GM21619 (cell line): ENCODE measurements around the gene STYX.

ENCODE experiments used
- ATAC-seq: cut with Tn5 transposase; IDR thresholded peaks from one replicate; pipeline ENCODE4 v1.9.1; 2021; ENCODE audit not compliant: unreplicated experiment

The STYX gene

GRCh38 chr14:52783206-52783605, 53.2 kb downstream of the STYX start:
- ATAC-seq, result no peak

- ATAC-seq, result no peak
Observed at GRCh38 chr14:52786887-52787286, 56.9 kb downstream of the STYX start.

- no peak for ATAC-seq
Observed at GRCh38 chr14:52789118-52789517, 59.2 kb downstream of the STYX start.

- ATAC-seq, result no peak
Observed at GRCh38 chr14:52790011-52790755, 60.2 kb downstream of the STYX start.

GRCh38 chr14:52790756-52791222, 60.8 kb downstream of the STYX start:
- no peak for ATAC-seq

- ATAC-seq, result peak; percentile 88
Observed at GRCh38 chr14:52791223-52792096, 61.5 kb downstream of the STYX start, which contains the start of gene GNPNAT1. Gene GNPNAT1 (minus strand): TSS chr14:52791607. CDS start chr14:52784650, 6,957 bp downstream.

GRCh38 chr14:52792097-52792415, 62.1 kb downstream of the STYX start:
- ATAC-seq, result no peak

- ATAC-seq, result no peak
Observed at GRCh38 chr14:52793061-52793460, 63.1 kb downstream of the STYX start.

GRCh38 chr14:52797653-52798052, 67.7 kb downstream of the STYX start:
- no peak for ATAC-seq

GRCh38 chr14:52798826-52799225, 68.9 kb downstream of the STYX start:
- ATAC-seq, result no peak

- no peak for ATAC-seq
Observed at GRCh38 chr14:52801014-52801712, 71.2 kb downstream of the STYX start.

- ATAC-seq, result no peak
Observed at GRCh38 chr14:52802597-52802996, 72.6 kb downstream of the STYX start.

GRCh38 chr14:52806115-52806514, 76.1 kb downstream of the STYX start:
- no peak for ATAC-seq

- no peak for ATAC-seq
Observed at GRCh38 chr14:52808101-52808500, 78.1 kb downstream of the STYX start.

GRCh38 chr14:52821805-52822250, 91.9 kb downstream of the STYX start:
- no peak for ATAC-seq

- no peak for ATAC-seq
Observed at GRCh38 chr14:52824462-52824861, 94.5 kb downstream of the STYX start.
